SK-N-SH treated with all-trans-retinoic acid at 6 μM for 48 hours (cell line): ENCODE measurements around the gene CASP9.
"Not testable (repeated sequence)": the region's sequence is repeated elsewhere in the genome, so short reads cannot be mapped to it uniquely, and the experiment has no call there.

Source experiments
- ATAC-seq: fragments of 200-7000 bp; cut with Tn5 transposase; 3 replicates; pipeline ENCODE4 v1.9.1; 2020; ENCODE audit warnings: mild to moderate bottlenecking, moderate library complexity
- ARNTL ChIP-seq: fragments of 450-650 bp; formaldehyde crosslinking; IDR thresholded peaks from 2 replicates; pipeline ENCODE4 v1.5.0; 2020; ENCODE audit warnings: low read depth, mild to moderate bottlenecking, moderate library complexity, borderline replicate concordance
- BACH2 ChIP-seq: fragments of 250-450 bp; sonication (Bioruptor Pico); IDR thresholded peaks from 2 replicates; pipeline ENCODE4 v1.9.0; 2021; ENCODE audit warnings: mild to moderate bottlenecking, borderline replicate concordance
- CSDC2 ChIP-seq: fragments of 250-450 bp; sonication (Bioruptor Pico); IDR thresholded peaks from 2 replicates; pipeline ENCODE4 v1.5.0; 2020; ENCODE audit warnings: mild to moderate bottlenecking, moderate library complexity
- CSRNP3 ChIP-seq: fragments of 250-450 bp; sonication (Bioruptor Pico); IDR thresholded peaks from 2 replicates; pipeline ENCODE4 v1.5.1; 2021; ENCODE audit warnings: mild to moderate bottlenecking, moderate library complexity
- ESRRG ChIP-seq: fragments of 250-450 bp; sonication (Bioruptor Pico); IDR thresholded peaks from 2 replicates; pipeline ENCODE4 v1.6.1; 2021; ENCODE audit warnings: mild to moderate bottlenecking
- GLIS3 ChIP-seq: fragments of 250-450 bp; sonication (Bioruptor Pico); IDR thresholded peaks from 2 replicates; pipeline ENCODE4 v1.5.0; 2020; ENCODE audit warnings: mild to moderate bottlenecking, moderate library complexity
- ISL1 ChIP-seq: fragments of 250-450 bp; sonication (Bioruptor Pico); IDR thresholded peaks from 2 replicates; pipeline ENCODE4 v2.1.2; 2022; ENCODE audit warnings: mild to moderate bottlenecking, moderate library complexity
- OSR1 ChIP-seq: fragments of 250-450 bp; sonication (Bioruptor Pico); IDR thresholded peaks from 2 replicates; pipeline ENCODE4 v1.8.0; 2022; ENCODE audit warnings: moderate library complexity, mild to moderate bottlenecking, inconsistent platforms
- PPARA ChIP-seq: fragments of 250-450 bp; sonication (Bioruptor Pico); IDR thresholded peaks from 2 replicates; pipeline ENCODE4 v1.5.0; 2020; ENCODE audit warnings: mild to moderate bottlenecking, borderline replicate concordance
- SNAI2 ChIP-seq: fragments of 250-450 bp; sonication (Bioruptor Pico); IDR thresholded peaks from 2 replicates; pipeline ENCODE4 v1.5.0; 2020; ENCODE audit warnings: mild to moderate bottlenecking, moderate library complexity
- TCF4 ChIP-seq: fragments of 250-450 bp; sonication (Bioruptor Pico); IDR thresholded peaks from 2 replicates; pipeline ENCODE4 v1.8.0; 2021; ENCODE audit warnings: mild to moderate bottlenecking, moderate library complexity, borderline replicate concordance
- TOX ChIP-seq: fragments of 250-450 bp; sonication (Bioruptor Pico); IDR thresholded peaks from 2 replicates; pipeline ENCODE4 v1.8.0; 2021; ENCODE audit warnings: mild to moderate bottlenecking, moderate library complexity, borderline replicate concordance
- ZC3H10 ChIP-seq: fragments of 250-450 bp; sonication (Bioruptor Pico); IDR thresholded peaks from 2 replicates; pipeline ENCODE4 v1.5.1; 2021; ENCODE audit warnings: mild to moderate bottlenecking, moderate library complexity
- ZFP3 ChIP-seq: fragments of 250-450 bp; sonication (Bioruptor Pico); IDR thresholded peaks from 2 replicates; pipeline ENCODE4 v1.5.0; 2020; ENCODE audit warnings: mild to moderate bottlenecking, moderate library complexity
- ZFP30 ChIP-seq: fragments of 450-650 bp; formaldehyde crosslinking; IDR thresholded peaks from 2 replicates; pipeline ENCODE4 v1.5.0; 2022; ENCODE audit warnings: mild to moderate bottlenecking, moderate library complexity
- ZNF565 ChIP-seq: fragments of 450-650 bp; formaldehyde crosslinking; conservative IDR thresholded peaks from 2 replicates; pipeline ENCODE4 v1.5.0; 2020; ENCODE audit warnings: low read depth, mild to moderate bottlenecking, moderate library complexity
- ZNF70 ChIP-seq: fragments of 450-650 bp; formaldehyde crosslinking; IDR thresholded peaks from 2 replicates; pipeline ENCODE4 v1.5.0; 2020; ENCODE audit warnings: mild to moderate bottlenecking, moderate library complexity
- ZNF8 ChIP-seq: fragments of 450-650 bp; formaldehyde crosslinking; IDR thresholded peaks from 2 replicates; pipeline ENCODE4 v1.5.0; 2020; ENCODE audit warnings: mild to moderate bottlenecking, moderate library complexity
- TF ChIP-seq, protein P1 (sequence below): fragments of 250-450 bp; sonication (Bioruptor Pico); IDR thresholded peaks from 2 replicates; pipeline ENCODE4 v1.5.1; 2020; ENCODE audit warnings: low read depth, mild to moderate bottlenecking, moderate library complexity

Gene CASP9

DNA sequence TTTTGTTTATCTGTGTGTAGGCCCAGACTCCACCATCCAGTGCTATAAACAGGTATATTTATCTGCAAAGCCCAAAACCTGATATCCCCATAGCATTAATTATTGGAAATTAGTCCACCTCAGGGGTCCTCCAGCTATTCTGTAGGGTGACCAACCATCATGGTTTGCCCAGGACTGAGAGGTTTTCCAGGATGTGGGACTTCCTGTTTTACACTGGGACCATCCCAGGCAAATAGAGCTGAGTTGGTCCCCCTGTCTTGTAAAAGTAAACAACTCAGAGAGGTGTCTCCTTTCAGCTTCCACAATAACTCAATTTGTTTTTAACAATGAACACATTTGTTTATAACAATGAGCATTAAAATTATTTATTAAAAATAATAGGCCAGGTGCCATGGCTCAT, 55.9 kb downstream of the CASP9 start (continued):
- TF ChIP-seq, protein P1, sequence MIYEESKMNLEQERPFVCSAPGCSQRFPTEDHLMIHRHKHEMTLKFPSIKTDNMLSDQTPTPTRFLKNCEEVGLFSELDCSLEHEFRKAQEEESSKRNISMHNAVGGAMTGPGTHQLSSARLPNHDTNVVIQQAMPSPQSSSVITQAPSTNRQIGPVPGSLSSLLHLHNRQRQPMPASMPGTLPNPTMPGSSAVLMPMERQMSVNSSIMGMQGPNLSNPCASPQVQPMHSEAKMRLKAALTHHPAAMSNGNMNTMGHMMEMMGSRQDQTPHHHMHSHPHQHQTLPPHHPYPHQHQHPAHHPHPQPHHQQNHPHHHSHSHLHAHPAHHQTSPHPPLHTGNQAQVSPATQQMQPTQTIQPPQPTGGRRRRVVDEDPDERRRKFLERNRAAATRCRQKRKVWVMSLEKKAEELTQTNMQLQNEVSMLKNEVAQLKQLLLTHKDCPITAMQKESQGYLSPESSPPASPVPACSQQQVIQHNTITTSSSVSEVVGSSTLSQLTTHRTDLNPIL (CRISPR knock-in tag): no peak
- no peak for TF ChIP-seq ZNF70 (CRISPR knock-in tag)
- no peak for TF ChIP-seq CSDC2
- no peak for TF ChIP-seq BACH2 (CRISPR knock-in tag)
- TF ChIP-seq ARNTL (CRISPR knock-in tag): no peak
- TF ChIP-seq, all 23 proteins: peak for 0

- not testable (repeated sequence) for ATAC-seq
Observed at GRCh38 chr1:15466955-15467625, 56.9 kb downstream of the CASP9 start.

GRCh38 chr1:15465674-15466073, 58.3 kb downstream of the CASP9 start:
- no peak for ATAC-seq
- TF ChIP-seq ZC3H10 (CRISPR knock-in tag) (no peak), GLIS3 (CRISPR knock-in tag) (no peak)

- not testable (repeated sequence) for ATAC-seq
Observed at GRCh38 chr1:15463926-15464322, 60.1 kb downstream of the CASP9 start.

DNA sequence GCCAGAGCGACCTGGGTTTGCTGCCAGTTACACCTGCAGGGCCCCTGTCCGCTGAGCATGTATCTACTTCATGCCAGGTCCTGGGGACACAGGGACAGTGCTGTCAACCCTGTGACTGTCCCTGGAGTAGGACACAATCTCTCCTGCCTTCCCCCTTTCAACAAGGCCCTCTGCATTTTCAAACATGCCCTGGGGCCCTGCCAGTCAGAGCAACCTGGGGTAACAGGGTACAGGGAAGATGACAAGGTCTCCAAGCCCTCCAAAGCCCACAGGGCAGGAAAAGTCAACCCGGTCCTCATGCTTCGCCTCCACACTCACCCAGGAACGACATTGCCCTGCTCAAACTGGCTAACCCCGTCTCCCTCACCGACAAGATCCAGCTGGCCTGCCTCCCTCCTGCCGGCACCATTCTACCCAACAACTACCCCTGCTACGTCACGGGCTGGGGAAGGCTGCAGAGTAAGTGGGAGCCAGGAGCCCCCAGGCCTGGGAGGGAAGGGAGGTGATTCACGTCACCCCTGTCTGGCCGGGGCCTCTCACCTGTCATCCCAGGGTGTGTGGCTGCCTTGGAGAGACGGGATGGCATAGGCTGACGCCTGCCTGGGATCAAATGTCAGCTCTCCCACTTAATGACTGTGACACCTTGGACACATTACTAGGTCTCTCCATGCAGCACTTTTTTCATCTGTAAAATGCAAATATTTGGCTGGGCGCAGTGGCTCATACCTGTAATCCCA, 60.8 kb downstream of the CASP9 start:
- ATAC-seq: not testable (repeated sequence)

GRCh38 chr1:15460708-15461095, 63.3 kb downstream of the CASP9 start:
- ATAC-seq: no peak
- TF ChIP-seq OSR1 (CRISPR knock-in tag): no peak
- no peak for TF ChIP-seq ISL1 (CRISPR knock-in tag)
- TF ChIP-seq, protein P1 (CRISPR knock-in tag): no peak
- TF ChIP-seq PPARA (CRISPR knock-in tag): no peak
- TF ChIP-seq ZNF8 (CRISPR knock-in tag): no peak
- no peak for TF ChIP-seq SNAI2 (CRISPR knock-in tag)
- no peak for TF ChIP-seq ZFP30 (CRISPR knock-in tag)
- TF ChIP-seq BACH2 (CRISPR knock-in tag): no peak
- no peak for TF ChIP-seq TCF4 (CRISPR knock-in tag)
- TF ChIP-seq GLIS3 (CRISPR knock-in tag): no peak
- no peak for TF ChIP-seq ZFP3 (CRISPR knock-in tag)
- TF ChIP-seq CSRNP3: no peak
- TF ChIP-seq ESRRG (CRISPR knock-in tag): no peak
- no peak for TF ChIP-seq ZNF565 (CRISPR knock-in tag)
- no peak for TF ChIP-seq TOX (CRISPR knock-in tag)
- TF ChIP-seq, all 23 proteins: peak for 0
